Activated T-cell treated with anti-CD3 and anti-CD28 coated beads, Interleukin-2, amount 50 U/mL, for 24 hours (primary cell): ENCODE results near the gene ANAPC10.
"Not testable (repeated sequence)": the region's sequence is repeated elsewhere in the genome, so short reads cannot be mapped to it uniquely, and the experiment has no call there.

Experiments
- DNase-seq: peaks from one replicate; pipeline ENCODE4 v3.0.0-alpha.2; 2020
- H3K27ac Mint-ChIP-seq: 2 replicates; pipeline ENCODE4 v1.8.0; 2020; ENCODE audit warnings: mild to moderate bottlenecking, mixed read lengths
- H3K27me3 Mint-ChIP-seq: 2 replicates; pipeline ENCODE4 v1.8.0; 2020; ENCODE audit warnings: mixed read lengths
- H3K36me3 Mint-ChIP-seq: 2 replicates; pipeline ENCODE4 v1.8.0; 2020; ENCODE audit warnings: low read depth, mixed read lengths
- H3K4me1 Mint-ChIP-seq: 2 replicates; pipeline ENCODE4 v1.8.0; 2020; ENCODE audit warnings: low read depth, mixed read lengths
- H3K4me3 Mint-ChIP-seq: 2 replicates; pipeline ENCODE4 v1.8.0; 2020; ENCODE audit warnings: mild to moderate bottlenecking, moderate library complexity, mixed read lengths
- H3K9me3 Mint-ChIP-seq: 2 replicates; pipeline ENCODE4 v1.8.0; 2020; ENCODE audit warnings: mixed read lengths

Gene ANAPC10

GRCh38 chr4:145003675-145004074 is 94.3 kb downstream of the ANAPC10 start:
- no peaks in the 10 kb centered on the region for H3K27me3 Mint-ChIP-seq
- no peak overlapping the region for H3K4me3 Mint-ChIP-seq
- peaks cover 3% of the 10 kb centered on the region for H3K4me1 Mint-ChIP-seq
- H3K27ac Mint-ChIP-seq, result no peak overlapping the region
- H3K9me3 Mint-ChIP-seq, result peaks cover 16% of the 10 kb centered on the region
- H3K36me3 Mint-ChIP-seq, result peaks cover 66% of the 10 kb centered on the region
- DNase-seq, result no peak

- peaks cover 2% of the 10 kb centered on the region for H3K4me1 Mint-ChIP-seq
- H3K27me3 Mint-ChIP-seq, result no peaks in the 10 kb centered on the region
- H3K27ac Mint-ChIP-seq, result no peak overlapping the region
- peaks cover 20% of the 10 kb centered on the region for H3K9me3 Mint-ChIP-seq
- no peak overlapping the region for H3K4me3 Mint-ChIP-seq
- no peak for DNase-seq
- peaks cover 66% of the 10 kb centered on the region for H3K36me3 Mint-ChIP-seq
Observed at GRCh38 chr4:145001635-145002034, 96.4 kb downstream of the ANAPC10 start.

- not testable (repeated sequence) for H3K4me3 Mint-ChIP-seq, DNase-seq, H3K4me1 Mint-ChIP-seq, H3K27ac Mint-ChIP-seq, H3K27me3 Mint-ChIP-seq
- peaks cover 68% of the 10 kb centered on the region for H3K36me3 Mint-ChIP-seq
- H3K9me3 Mint-ChIP-seq, result peaks cover 22% of the 10 kb centered on the region
Observed at GRCh38 chr4:145000656-145001055, 97.3 kb downstream of the ANAPC10 start.

- H3K4me3 Mint-ChIP-seq, result no peak overlapping the region
- H3K4me1 Mint-ChIP-seq, result no peaks in the 10 kb centered on the region
- no peak for DNase-seq
- H3K27ac Mint-ChIP-seq, result no peak overlapping the region
- H3K27me3 Mint-ChIP-seq, result no peaks in the 10 kb centered on the region
- peaks cover 2% of the 10 kb centered on the region for H3K9me3 Mint-ChIP-seq
- H3K36me3 Mint-ChIP-seq, result peaks cover 21% of the 10 kb centered on the region
Observed at GRCh38 chr4:144989306-144989705, 108.7 kb downstream of the ANAPC10 start.

- Mint-ChIP-seq H3K4me1 (no peaks in the 10 kb centered on the region), H3K27ac (no peak overlapping the region), H3K27me3 (no peaks in the 10 kb centered on the region), H3K4me3 (no peak overlapping the region), H3K36me3 (peaks cover 3% of the 10 kb centered on the region), H3K9me3 (peaks cover 17% of the 10 kb centered on the region)
- no peak for DNase-seq
Observed at GRCh38 chr4:144985531-144985930, 112.5 kb downstream of the ANAPC10 start.

GRCh38 chr4:144985014-144985413 is 113.0 kb downstream of the ANAPC10 start:
- no peaks in the 10 kb centered on the region for H3K4me1 Mint-ChIP-seq
- no peak overlapping the region for H3K27ac Mint-ChIP-seq
- no peaks in the 10 kb centered on the region for H3K27me3 Mint-ChIP-seq
- no peak overlapping the region for H3K4me3 Mint-ChIP-seq
- peaks cover 3% of the 10 kb centered on the region for H3K36me3 Mint-ChIP-seq
- H3K9me3 Mint-ChIP-seq, result peaks cover 22% of the 10 kb centered on the region
- DNase-seq, result no peak

GRCh38 chr4:144984241-144984640 is 113.8 kb downstream of the ANAPC10 start:
- peaks cover 3% of the 10 kb centered on the region for H3K36me3 Mint-ChIP-seq
- no peaks in the 10 kb centered on the region for H3K4me1 Mint-ChIP-seq
- no peak for DNase-seq
- H3K27ac Mint-ChIP-seq, result no peak overlapping the region
- no peaks in the 10 kb centered on the region for H3K27me3 Mint-ChIP-seq
- no peak overlapping the region for H3K4me3 Mint-ChIP-seq
- peaks cover 26% of the 10 kb centered on the region for H3K9me3 Mint-ChIP-seq

GRCh38 chr4:144975718-144976117 is 122.3 kb downstream of the ANAPC10 start:
- Mint-ChIP-seq H3K36me3 (no peaks in the 10 kb centered on the region), H3K4me1 (no peaks in the 10 kb centered on the region), H3K4me3 (no peak overlapping the region), H3K27me3 (no peaks in the 10 kb centered on the region), H3K27ac (no peak overlapping the region), H3K9me3 (peaks cover 26% of the 10 kb centered on the region)
- DNase-seq, result no peak

- no peak overlapping the region for H3K27ac Mint-ChIP-seq
- no peaks in the 10 kb centered on the region for H3K27me3 Mint-ChIP-seq
- H3K4me3 Mint-ChIP-seq, result no peak overlapping the region
- H3K4me1 Mint-ChIP-seq, result peaks cover 1% of the 10 kb centered on the region
- H3K36me3 Mint-ChIP-seq, result no peaks in the 10 kb centered on the region
- peaks cover 8% of the 10 kb centered on the region for H3K9me3 Mint-ChIP-seq
- DNase-seq, result no peak
Observed at GRCh38 chr4:144970597-144970996, 127.4 kb downstream of the ANAPC10 start.

GRCh38 chr4:144969821-144970220 is 128.2 kb downstream of the ANAPC10 start:
- peaks cover 1% of the 10 kb centered on the region for H3K4me1 Mint-ChIP-seq
- H3K27me3 Mint-ChIP-seq, result no peaks in the 10 kb centered on the region
- no peak overlapping the region for H3K27ac Mint-ChIP-seq
- H3K36me3 Mint-ChIP-seq, result no peaks in the 10 kb centered on the region
- H3K4me3 Mint-ChIP-seq, result no peak overlapping the region
- H3K9me3 Mint-ChIP-seq, result peaks cover 6% of the 10 kb centered on the region
- no peak for DNase-seq

- Mint-ChIP-seq H3K27me3 (no peaks in the 10 kb centered on the region), H3K9me3 (peaks cover 4% of the 10 kb centered on the region), H3K27ac (no peak overlapping the region), H3K36me3 (no peaks in the 10 kb centered on the region), H3K4me1 (peaks cover 1% of the 10 kb centered on the region), H3K4me3 (no peak overlapping the region)
- no peak for DNase-seq
Observed at GRCh38 chr4:144968606-144969005, 129.4 kb downstream of the ANAPC10 start.

GRCh38 chr4:144967161-144967560 is 130.8 kb downstream of the ANAPC10 start:
- Mint-ChIP-seq H3K36me3 (no peaks in the 10 kb centered on the region), H3K27me3 (no peaks in the 10 kb centered on the region), H3K4me1 (peaks cover 1% of the 10 kb centered on the region), H3K27ac (no peak overlapping the region), H3K9me3 (no peaks in the 10 kb centered on the region), H3K4me3 (no peak overlapping the region)
- DNase-seq, result no peak

- Mint-ChIP-seq H3K4me1 (peaks cover 1% of the 10 kb centered on the region), H3K27ac (no peak overlapping the region), H3K9me3 (peaks cover 27% of the 10 kb centered on the region)
Observed at GRCh38 chr4:144962300-144962699, 135.7 kb downstream of the ANAPC10 start.

GRCh38 chr4:144955104-144955503 is 142.9 kb downstream of the ANAPC10 start:
- Mint-ChIP-seq H3K27ac (no peak overlapping the region), H3K36me3 (no peaks in the 10 kb centered on the region), H3K27me3 (no peaks in the 10 kb centered on the region), H3K4me3 (no peak overlapping the region), H3K4me1 (no peaks in the 10 kb centered on the region), H3K9me3 (peaks cover 63% of the 10 kb centered on the region)
- no peak for DNase-seq

More at GRCh38 chr4:144962300-144962699, 135.7 kb downstream of the ANAPC10 start:
- no peaks in the 10 kb centered on the region for H3K27me3 Mint-ChIP-seq
- DNase-seq, result no peak
- H3K4me3 Mint-ChIP-seq, result no peak overlapping the region
- H3K36me3 Mint-ChIP-seq, result no peaks in the 10 kb centered on the region

- Mint-ChIP-seq H3K4me3 (no peak overlapping the region), H3K27ac (no peak overlapping the region), H3K36me3 (no peaks in the 10 kb centered on the region), H3K9me3 (peaks cover 55% of the 10 kb centered on the region), H3K27me3 (no peaks in the 10 kb centered on the region), H3K4me1 (no peaks in the 10 kb centered on the region)
- DNase-seq, result no peak
Observed at GRCh38 chr4:144954230-144954629, 143.8 kb downstream of the ANAPC10 start.

- H3K36me3 Mint-ChIP-seq, result no peaks in the 10 kb centered on the region
- no peak overlapping the region for H3K27ac Mint-ChIP-seq
- H3K27me3 Mint-ChIP-seq, result no peaks in the 10 kb centered on the region
- no peak overlapping the region for H3K4me3 Mint-ChIP-seq
- H3K4me1 Mint-ChIP-seq, result no peaks in the 10 kb centered on the region
- peaks cover 21% of the 10 kb centered on the region for H3K9me3 Mint-ChIP-seq
- DNase-seq, result no peak
Observed at GRCh38 chr4:144948421-144948820, 149.6 kb downstream of the ANAPC10 start.
